A673 (cell line): ENCODE data around the gene SH3PXD2B.

Source experiments
- CTCF ChIP-seq: fragments of 300-800, 200-600 bp; sonication (generic); conservative IDR thresholded peaks from 2 replicates; pipeline ENCODE4 v1.5.1; 2017; ENCODE audit warnings: low read depth, mild to moderate bottlenecking, antibody characterized with exemption, low read length, moderate library complexity, mixed read lengths
- EZH2 ChIP-seq: fragments of 200-600 bp; sonication (generic); IDR thresholded peaks from 2 replicates; pipeline ENCODE4 v1.6.1; 2017; ENCODE audit warnings: borderline replicate concordance, low read depth, mild to moderate bottlenecking, mixed read lengths, antibody characterized with exemption, low read length; ENCODE audit not compliant: poor library complexity, severe bottlenecking

- no peak for TF ChIP-seq CTCF
- no peak for TF ChIP-seq EZH2
Measured at GRCh38 chr5:172321593-172321992, 132.7 kb downstream of the SH3PXD2B start.
